GM21529 (cell line): ENCODE data around the gene ZGRF1.
"Not testable (repeated sequence)": the region's sequence is repeated elsewhere in the genome, so short reads cannot be mapped to it uniquely, and the experiment has no call there.

Experiments
- ATAC-seq: cut with Tn5 transposase; IDR thresholded peaks from one replicate; pipeline ENCODE4 v1.9.1; 2021; ENCODE audit not compliant: unreplicated experiment

The ZGRF1 gene

DNA sequence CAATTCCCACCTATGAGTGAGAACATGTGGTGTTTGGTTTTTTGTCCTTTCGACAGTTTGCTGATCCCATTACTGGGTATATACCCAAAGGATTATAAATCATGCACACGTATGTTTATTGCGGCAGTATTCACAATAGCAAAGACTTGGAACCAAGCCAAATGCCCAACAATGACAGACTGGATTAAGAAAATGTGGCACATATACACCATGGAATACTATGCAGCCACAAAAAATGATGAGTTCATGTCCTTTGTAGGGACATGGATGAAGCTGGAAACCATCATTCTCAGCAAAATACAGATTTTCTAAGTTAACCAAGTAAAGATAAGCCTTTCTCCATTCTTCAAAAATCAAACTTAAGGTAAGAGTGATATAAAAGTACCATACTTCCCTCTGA, 82.4 kb downstream of the ZGRF1 start:
- not testable (repeated sequence) for ATAC-seq

DNA sequence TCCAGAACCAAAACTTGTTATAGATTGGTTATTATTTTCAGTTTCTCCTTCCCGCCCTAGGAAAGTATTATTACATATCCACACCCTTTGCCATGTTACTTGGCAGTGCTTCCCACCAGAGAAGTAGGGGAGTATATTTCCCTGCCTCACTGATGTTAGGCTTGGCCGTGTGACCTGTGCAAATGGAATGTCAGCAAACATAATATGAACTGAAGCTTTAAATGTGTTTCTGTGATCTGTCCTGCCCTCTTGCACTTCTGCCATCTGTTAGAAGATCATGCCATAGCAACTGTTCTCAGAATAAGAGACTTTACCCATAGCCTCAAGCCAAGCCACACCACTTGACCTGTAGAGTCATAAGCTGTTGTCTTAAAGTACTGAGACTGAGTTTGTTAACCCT, 84.0 kb downstream of the ZGRF1 start:
- ATAC-seq: no peak

DNA sequence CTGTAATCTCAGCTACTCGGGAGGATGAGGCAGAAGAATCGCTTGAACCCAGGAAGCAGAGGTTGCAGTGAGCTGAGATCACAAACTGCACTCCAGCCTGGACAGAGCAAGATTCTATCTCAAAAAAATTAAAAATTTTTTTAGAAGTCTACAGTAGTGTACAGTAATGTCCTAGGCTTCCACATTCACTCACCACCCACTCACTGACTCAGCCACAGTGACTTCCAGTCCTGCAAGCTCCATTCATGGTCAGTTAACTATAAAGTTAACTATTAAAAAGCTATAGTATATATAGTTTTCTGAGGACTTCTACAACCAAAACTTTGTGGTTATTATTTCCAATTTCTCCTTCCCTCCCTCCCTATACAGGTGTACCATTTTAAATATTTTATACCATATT, 86.0 kb downstream of the ZGRF1 start:
- no peak for ATAC-seq

DNA sequence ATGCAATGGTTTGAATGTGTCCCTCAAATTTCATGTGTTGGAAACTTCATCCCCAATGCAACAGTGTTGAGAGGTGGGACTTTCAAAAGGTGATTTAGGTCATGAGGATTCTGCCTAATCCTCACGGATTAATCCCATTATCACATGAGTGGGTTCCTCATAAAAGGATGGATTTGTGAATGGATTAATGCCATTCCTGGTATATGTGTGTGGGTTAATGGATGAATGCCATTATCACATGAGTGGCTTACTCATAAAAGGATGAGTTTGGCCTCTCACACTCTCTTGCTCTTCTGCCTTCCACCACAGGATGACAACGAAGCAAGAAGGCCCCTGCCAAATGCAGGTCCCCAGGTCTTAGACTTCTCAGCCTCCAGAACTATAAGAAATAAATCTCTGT, 90.2 kb downstream of the ZGRF1 start:
- no peak for ATAC-seq

DNA sequence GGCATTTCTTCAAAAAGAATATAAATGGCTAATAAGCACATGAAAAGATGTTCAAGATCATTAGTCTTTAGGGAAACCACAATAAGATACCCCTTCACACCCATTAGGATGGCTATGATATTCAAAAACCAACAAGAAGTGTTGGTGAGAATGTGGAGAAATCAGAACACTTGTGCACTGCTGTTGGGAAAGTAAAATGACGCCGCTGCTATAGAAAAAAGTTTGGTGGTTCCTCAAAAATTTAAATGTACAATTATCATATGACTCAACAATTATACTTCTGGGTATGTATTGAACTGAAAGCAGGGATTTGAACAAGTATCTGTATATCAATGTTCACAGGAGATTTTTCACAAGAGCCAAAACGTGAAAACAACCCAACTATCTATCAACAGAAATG, 91.4 kb downstream of the ZGRF1 start:
- ATAC-seq: no peak

DNA sequence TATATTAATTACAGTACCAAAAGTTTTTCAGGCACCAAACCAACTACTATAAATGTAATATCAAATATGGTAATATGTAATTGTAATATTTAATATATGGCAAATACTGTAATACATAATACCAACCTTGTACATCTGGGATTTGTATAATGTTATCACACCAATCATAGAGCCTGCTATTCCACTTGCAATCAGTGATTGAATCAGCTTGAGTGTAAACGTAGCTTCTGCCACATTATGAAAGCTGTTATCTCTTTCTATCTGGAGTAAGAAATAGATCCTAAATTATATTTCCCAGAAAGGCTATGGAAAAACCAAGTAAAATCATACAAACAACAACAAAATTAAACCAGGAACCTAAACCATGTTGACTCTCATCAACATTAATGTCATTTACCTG, 96.0 kb downstream of the ZGRF1 start:
- no peak for ATAC-seq

DNA sequence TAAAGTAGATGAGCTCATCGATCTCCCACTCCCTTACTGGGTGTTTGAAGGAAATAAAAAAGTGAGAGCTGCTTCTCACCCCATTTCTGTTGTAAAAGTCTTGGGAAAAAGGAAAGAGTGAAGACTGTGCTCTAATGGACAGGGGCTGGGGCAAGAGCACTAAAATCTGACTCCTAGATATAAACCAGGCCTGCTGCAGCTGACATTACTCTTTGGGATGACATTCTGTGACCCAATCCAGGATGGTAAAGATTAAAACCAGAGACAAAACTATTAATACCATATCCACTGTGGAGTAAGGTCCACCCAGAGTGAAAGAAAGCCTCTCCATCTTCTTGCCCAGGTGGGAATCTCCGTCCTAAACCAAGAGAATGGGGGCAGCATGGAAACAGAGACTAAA, 100.6 kb downstream of the ZGRF1 start:
- ATAC-seq: no peak

DNA sequence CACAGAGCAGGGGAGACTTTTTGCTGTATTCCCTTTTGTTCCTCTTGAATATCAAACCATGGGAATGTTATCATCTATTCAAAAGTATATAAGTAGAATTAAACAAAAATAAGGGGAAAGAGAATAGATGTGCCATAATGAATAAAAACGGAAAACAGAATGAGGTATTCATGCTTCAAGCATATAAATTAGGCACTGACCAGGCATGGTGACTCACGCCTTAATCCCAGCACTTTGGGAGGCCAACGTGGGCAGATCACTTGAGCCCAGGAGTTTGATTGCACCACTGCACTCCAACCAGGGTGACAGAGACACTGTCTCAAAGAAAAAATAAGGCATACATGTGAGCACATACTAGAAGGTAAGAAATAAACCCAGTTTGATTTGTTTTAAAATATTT, 104.4 kb downstream of the ZGRF1 start:
- no peak for ATAC-seq

DNA sequence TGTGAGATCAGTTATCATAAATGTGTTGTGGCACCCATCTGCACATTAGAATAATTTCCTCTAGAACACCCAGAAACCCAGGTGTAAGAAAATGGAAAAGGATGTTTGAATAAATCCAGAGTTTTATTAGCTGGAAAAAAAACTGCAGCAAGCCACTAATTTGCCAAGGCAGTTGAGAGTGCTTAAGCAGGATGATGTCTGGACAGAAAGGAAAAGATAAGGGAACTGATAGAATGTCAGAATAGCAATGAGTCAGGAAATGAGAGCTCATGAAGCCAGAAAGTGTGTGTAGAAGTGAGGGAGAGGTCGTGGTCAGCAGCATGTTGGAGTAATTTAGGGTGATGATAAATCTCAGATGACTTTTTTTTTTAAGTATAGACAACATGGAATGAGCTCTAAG, 105.6 kb downstream of the ZGRF1 start:
- no peak for ATAC-seq

DNA sequence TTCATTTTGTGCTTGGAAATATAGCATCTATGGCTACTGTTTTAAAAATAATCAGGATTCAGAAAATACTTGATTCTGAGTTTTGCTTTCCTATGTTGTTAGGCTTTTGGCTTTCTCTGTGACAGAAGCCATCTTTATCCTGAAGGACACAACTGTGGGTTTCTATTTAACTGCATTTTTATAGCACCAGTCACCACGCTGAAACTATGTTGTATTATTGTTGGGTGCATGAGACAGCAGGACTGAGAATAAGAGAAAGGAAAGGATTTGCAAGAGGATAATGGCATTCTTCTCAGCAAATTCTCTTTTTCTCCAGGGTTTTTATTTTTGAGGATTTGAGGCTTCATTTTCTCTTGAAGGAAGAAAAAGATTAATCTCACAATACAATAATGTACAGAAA, 110.6 kb downstream of the ZGRF1 start:
- no peak for ATAC-seq

DNA sequence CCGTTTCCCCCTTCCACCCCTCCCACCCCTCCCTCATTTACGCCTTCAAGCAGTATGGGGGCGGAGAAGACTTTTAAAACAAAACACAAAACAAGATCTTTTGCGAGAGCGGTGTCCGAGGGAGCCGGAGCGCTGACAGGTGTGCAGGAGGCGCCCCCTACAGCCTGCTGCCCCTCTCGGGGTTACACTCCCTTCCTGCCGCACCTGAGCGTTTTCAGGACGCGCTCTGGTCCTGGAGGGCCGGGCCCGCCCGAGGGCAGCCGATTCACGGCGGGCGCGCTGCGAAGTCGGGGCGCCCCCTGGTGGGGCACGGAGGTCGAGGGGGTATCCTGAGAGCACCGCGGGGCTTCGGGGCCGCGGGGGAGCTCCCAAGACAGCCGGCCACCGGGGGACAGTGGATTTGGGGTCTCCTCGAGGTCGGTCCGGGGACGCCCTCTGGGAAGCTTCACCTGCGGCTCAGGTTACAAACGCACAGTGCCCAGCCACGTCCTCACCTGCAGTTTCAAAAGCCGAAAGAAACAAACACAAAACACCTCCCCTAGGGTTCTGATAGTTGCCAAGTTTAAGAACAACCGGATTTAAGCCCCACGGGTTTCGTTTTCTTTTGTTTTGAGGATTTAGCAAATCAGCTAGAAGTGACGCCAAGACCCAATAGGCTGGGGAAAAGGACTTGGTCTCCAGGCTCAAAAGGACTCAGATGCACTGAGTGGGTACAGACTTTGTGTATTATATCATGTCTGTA, 112.8 kb downstream of the ZGRF1 start:
- ATAC-seq: peak; percentile 79

DNA sequence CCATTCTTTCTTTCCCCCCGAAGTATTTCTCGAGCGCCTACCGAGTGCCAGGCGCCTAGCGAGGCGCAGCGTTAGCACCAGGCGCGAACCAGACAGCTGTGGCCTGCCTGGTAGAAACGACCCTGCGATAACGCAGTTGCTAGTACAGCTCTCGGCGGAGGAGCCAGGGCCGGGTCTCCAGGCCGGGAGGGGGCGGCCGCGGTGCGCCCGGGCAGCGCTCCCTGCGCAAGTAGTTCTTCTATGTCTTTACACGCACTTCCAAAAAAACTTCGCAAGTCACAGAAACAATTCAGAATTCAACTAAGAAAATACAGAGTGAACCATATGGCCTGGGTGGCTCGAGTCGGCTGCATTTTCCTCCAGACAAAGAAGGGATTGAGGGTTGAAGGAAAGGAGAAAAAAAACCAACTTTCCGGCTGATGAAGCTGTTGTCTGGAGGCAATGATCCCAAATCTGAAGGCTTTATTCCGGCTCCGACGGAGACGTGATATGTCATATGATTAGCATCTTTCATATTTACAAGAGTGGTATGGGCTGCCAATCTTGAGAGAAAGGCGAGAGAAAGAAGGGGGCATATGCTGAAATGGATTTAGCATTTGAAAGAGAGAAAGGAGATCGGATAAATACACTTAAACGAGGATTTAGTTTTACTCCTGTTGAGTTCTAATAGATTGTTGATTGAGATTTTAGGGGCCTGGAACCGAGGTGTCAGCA, 113.5 kb downstream of the ZGRF1 start:
- ATAC-seq: peak; percentile 38

DNA sequence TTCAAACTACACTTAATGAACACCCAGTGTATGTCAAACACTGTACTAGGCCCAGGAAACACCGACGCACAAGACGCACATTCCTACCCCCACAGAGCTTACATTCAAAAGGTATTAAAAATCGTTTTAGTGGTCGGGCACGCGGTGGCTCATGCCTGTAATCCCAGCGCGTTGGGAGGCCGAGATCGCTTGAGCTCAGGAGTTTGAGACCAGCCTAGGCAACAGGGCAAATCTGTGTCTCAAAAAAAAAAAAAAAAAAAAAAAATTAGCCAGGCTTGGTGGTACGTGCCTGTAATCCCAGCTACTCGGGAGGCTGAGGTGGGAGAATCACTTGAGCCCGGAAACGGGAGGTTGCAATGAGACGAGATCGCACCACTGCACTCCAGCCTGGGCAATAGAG, 114.3 kb downstream of the ZGRF1 start:
- not testable (repeated sequence) for ATAC-seq

DNA sequence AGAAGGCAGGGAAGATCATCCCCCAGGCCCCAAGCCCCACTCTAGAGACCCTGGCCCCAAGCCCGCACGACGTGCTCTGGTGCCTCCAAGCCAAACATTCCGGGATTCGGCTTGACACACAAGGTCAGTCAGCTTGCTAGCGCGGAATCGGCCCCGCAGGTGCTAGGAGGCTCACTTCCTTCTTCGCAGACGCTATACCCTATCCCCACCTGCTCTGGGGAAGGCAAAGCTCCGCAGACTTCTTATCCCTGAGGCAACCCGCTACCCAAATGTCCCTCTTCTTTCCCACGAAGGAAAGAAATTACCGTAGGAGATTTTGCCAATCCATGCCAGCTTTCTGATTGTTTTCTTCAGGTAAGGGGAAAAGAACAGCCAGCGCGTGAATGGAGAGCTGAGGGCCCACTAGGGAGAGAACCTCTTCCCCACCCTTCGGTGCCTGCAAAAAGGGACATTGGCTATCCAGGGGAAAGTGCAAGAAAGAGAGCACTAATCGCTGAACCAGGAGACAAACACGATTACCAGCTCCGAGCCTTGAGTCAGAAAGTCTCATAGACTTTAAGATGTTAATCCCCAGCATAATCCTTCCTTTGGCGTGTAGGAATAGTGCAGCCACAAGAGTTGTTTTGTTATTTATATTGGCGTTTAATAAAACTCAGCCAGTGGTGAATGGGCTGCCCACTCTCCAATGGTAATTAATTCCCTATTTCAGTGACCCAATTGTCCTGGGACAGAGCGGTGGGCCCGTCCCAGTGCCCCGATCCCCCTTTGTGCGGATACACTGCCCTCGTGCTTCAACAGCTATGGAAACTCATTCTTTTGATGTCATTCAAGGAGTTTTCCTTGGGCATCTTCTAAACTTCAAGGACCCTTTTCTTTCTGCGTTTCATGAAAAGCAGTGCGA, 115.3 kb downstream of the ZGRF1 start:
- ATAC-seq: no peak

DNA sequence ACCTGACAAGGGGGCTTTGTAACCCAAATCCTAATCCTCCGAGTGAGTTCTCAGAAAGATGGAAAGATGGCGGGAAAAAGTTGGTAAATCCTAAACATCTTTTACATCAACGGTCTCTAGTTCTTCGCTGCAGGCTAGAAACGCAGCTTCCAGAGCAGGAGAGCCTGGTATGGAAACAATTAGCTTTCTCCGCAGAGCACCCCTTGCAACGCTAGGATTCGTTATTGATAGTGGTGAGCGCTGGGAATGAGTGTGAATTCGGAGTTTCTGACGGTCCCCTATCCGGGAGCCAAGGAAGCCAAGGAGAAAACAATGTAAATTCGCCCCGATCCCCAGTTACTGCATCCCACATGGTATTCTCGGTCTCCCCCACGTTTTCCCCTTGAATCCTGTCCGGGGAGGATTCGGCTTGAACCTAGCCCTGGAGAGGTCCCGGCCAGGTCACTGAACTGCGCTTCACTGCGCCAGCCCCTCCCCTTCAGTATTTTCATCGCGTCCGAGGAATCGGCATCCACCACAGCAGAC, 116.0 kb downstream of the ZGRF1 start:
- no peak for ATAC-seq

DNA sequence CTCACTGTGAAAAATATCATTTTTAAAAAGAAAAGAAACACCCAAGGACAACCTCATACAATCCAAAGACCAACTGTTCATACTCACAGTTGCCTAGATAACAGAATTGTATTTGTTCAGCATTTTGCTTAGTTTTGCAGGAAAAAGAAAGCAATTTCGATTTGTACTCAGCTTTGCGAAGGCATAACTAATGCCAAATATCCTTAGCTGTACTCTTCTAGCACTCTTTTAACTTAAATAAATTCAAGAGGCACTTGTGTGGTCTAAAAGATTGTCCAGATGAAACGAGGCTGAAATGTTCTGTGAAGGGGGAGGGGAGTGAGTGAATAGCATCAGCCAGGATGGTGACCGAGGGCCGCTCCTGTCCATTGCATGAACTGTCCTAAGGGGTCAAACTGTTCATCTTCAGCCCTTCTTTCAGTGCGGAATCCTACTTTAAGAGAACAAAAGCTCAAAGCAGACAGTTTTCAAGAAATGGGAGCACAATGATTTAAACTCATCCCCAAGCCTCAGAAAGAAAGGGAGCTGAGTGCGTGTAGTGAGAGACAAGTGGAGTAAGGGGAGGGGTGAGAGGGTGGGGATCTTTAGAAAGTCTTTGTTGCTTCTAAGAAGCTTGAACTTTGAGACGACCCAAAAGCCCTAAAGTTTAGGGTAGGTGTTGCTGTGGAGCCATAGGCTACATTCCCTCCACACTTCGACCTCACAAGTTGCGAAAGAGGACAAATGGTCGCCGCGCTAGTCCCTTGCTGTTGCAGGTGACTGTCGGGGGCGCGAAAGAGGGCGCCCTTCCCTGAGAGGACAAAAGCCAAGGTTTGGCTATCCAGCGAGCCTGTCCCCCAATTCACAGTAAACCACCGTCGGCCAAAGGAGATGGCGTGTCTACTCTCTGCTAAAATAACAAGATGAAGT, 116.8 kb downstream of the ZGRF1 start:
- no peak for ATAC-seq

DNA sequence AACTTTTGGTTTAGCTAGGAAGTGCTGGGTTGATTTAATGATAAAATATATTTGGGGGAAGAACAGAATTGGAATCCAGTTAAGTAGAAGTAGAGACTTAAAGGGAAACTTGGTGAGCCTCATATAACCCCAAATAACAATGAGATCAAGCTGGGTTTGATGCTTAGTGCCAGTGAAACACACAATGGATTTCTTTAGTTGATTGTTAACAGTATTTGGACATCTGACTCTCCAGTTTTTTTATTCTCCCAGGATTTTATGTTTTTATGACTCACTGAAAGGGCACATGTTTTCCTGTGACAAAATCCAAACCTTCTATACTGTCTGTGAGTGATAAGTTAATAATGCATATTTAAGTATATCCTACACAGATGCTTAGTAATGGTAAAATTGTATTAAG, 118.0 kb downstream of the ZGRF1 start:
- ATAC-seq: no peak

DNA sequence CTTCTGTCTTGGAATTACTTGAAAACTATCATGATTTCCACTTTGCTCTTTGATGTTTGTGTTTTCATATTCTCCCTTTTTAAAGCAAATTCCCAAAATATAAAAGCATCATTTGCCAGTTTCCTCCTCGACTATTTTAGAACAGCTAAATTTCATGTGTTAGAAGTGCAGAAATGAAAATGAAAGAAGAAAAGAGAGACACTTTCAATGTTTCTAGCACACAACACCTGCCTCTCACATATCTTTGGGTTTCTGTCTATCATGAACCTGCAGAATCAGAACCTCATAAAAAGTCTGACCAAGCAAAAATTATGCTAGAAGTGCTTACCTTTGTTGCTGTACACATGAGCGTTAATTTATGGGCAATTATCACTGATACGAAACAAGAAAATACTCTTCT, 118.8 kb downstream of the ZGRF1 start:
- no peak for ATAC-seq

DNA sequence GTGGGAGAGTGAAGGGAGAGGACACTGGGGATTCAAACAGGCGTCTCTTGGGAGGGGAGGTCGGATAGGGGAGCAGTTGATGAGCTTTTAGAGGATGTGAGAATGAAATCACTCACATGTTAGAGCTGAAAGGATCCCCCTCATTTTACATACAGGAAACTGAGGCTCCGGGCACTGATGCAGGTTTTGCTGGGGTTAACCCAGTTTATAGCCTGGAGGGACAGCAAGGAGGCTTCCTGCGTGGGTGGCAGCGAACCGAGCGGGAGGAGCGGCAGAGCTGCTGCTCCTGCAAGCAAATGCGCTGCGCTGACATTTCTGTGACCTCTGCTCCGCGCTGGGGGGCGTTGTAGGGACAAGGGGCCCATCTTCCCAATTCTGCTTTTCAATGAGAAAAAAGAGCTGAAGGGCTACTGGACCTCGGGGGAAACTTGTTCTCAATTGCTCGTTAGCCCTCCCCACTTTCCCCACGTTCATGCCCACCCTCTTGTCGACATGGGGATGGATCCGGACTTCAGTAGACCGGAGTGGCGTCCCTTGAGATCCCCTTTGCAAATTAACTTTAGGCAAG, 119.6 kb downstream of the ZGRF1 start:
- peak; percentile 33 for ATAC-seq

DNA sequence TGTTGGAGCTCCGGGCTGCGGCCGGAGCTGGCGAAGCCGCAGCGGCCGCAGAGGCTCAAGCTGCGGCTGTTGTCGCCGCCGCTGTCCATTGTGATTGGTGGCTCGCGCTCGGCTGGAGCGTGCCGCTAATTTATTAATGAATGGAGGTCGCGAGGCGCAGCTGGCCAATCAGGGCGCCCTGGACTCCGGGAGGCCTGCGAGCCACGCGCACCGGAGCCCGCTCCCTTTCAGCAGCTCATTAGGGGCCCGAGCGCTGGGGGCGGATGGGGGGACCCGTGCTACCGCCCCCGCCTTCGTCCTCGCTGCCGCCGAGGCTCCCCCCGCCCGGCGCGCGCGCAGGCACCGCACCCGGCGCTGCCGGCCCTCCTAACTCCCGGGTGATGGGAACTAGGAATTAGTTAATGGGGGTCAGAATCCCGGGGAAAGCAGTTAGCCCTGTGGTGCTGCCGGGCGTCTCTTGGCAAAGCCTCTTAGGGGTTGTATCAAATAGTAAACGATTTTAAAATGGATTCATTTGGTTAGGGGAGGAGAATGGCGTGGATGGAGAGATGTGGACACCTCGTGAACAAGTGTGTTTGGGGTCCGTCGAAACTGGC, 120.1 kb downstream of the ZGRF1 start:
- peak; percentile 22 for ATAC-seq
